Measurements from ENCODE around the gene PRIM1. TPM values are rescaled to one million over a fixed set of nuclear protein-coding genes. Genes with fewer than 3 reads are reported as not detected.

PRIM1 gene
- total RNA-seq, 2 donors from 2014 or later = 6.5 to 18.6 TPM

GRCh38 chr12:56699020-56699661 lies 53.0 kb downstream of the PRIM1 start:
- TF ChIP-seq CTCF (IDR thresholded peaks at IDR 0.05) = no peak
- Histone ChIP-seq H3K4me3 (no peak overlapping the region), H3K36me3 (no peaks in the 10 kb centered on the region), H3K27me3 (no peaks in the 10 kb centered on the region), H3K27ac (no peak overlapping the region), H3K4me1 (no peaks in the 10 kb centered on the region), H3K9ac (ENCODE audit: low read depth in 2 of 2, low read length in 2 of 2) (no peak overlapping the region), H3K9me3 (no peaks in the 10 kb centered on the region)
- intact Hi-C loops (cut with DNase I) = no loop called here
- no peak for DNase-seq

DNA sequence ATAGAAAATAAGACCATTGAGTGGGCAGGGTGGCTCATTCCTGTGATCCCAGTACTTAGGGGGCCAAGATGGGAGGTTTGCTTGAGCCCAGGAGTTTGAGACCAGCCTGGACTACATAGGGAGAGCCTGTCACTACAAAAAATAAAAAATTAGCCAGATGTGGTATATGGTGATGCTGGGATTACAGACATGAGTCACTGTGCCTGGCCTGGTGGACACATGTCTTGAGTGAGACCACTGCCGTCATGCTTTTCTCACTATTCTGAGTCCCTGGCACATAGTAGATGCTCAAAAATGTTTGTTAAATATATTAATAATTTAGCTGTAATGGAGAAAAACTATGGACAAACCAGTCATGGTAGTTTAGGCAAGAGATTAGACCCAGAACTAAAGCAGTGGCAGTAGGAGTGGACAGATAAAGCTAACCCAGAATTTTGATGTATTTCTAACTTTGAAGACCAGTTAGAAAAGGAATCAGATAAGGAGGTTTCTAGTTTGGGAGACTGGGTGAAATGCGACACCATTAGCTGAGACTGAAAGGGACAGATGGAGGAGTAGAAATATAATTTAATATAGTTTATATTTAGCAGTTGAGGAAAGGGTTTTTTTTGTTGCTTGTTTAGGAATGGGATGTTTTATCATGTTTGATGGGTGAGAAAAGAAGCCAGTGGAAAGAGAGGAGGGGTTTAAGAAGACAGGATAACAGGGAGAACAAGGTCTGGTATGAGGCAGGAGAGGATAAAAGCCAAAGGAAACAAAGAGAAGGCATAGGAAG lies 56.6 kb downstream of the PRIM1 start:
- Histone ChIP-seq H3K9ac (ENCODE audit: low read depth in 2 of 2, low read length in 2 of 2) (no peak overlapping the region), H3K36me3 (no peaks in the 10 kb centered on the region), H3K27ac (no peak overlapping the region), H3K9me3 (no peaks in the 10 kb centered on the region), H3K4me3 (no peak overlapping the region), H3K27me3 (no peaks in the 10 kb centered on the region), H3K4me1 (no peaks in the 10 kb centered on the region)
- TF ChIP-seq CTCF (IDR thresholded peaks at IDR 0.05) = no peak
- intact Hi-C loops (cut with DNase I) = no loop called here
- no peak for DNase-seq

DNA sequence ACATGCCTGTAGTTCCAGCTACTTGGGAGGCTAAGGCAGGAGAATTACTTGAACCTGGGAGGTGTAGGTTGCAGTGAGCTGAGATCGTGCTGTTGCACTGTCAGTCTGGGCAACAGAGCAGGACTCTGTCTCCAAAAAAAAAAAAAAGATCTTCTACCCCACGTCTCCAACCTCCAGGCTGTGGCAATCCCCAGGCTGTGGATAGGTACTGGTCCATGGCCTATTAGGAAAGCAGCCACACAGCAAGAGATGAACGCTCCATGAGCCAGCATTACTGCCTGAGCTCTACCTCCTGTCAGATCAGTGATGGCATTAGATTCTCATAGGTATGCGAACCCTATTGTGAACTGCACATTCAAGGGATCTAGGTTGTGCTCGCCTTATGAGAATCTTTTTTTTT lies 58.0 kb downstream of the PRIM1 start:
- Histone ChIP-seq H3K27me3 (no peaks in the 10 kb centered on the region), H3K9me3 (no peaks in the 10 kb centered on the region), H3K27ac (no peak overlapping the region), H3K36me3 (no peaks in the 10 kb centered on the region), H3K4me1 (no peaks in the 10 kb centered on the region), H3K9ac (ENCODE audit: low read depth in 2 of 2, low read length in 2 of 2) (no peak overlapping the region), H3K4me3 (no peak overlapping the region)
- DNase-seq = no peak
- intact Hi-C loops (cut with DNase I) = no loop called here
- no peak for TF ChIP-seq CTCF (IDR thresholded peaks at IDR 0.05)

GRCh38 chr12:56688846-56689109 lies 63.3 kb downstream of the PRIM1 start:
- no peak for DNase-seq
- H3K27me3 ChIP-seq = no peaks in the 10 kb centered on the region
- TF ChIP-seq CTCF (IDR thresholded peaks at IDR 0.05) = no peak
- H3K9ac ChIP-seq (ENCODE audit: low read depth in 2 of 2, low read length in 2 of 2) = peak overlapping the region; percentile 46 to 93
- H3K36me3 ChIP-seq = no peaks in the 10 kb centered on the region
- H3K4me1 ChIP-seq = no peaks in the 10 kb centered on the region
- H3K9me3 ChIP-seq = no peaks in the 10 kb centered on the region
- peak overlapping the region; percentile 100 for H3K27ac ChIP-seq
- H3K4me3 ChIP-seq = peak overlapping the region; percentile 87
- intact Hi-C loops (cut with DNase I) = loop anchor here (5.0 kb wide), 2 partner anchors 34 to 51 kb away; no protein-coding TSS in a partner anchor

DNA sequence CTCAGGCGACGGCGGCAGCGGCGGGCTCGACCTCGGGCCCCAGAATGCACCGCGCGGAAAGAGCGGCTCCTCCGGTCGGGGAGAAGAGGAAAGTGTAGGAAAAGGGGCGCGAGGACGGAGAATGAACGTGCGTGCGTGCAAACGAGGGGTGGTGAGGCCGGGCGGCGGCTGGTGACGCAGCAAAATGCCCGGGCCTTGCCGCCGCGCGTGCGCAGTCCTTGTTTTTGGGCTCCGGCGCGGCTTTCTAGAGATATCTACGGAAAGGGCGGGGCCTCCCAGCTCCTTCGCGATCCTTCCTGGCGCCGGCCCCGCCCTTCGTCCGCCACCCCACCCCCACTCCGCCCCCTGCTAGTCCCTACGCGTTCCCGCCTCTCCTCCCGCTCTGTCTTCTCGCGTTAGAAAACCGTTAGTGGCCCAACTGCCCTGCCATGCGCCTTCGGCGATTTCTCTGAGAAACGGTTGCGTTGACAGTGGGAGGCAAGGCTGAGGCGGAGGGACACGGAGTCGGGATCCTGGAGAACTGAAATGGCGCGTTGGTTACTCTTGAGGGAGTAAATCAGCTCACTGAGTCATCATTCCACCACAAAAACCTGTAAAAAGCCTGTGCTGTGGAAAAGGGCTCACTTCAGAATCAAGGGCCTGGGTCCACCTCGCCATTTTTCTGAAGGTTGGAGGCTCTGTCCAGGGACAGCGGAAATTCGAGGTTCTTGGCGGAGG lies 63.8 kb downstream of the PRIM1 start, which contains the start of gene PTGES3:
Gene PTGES3 (minus strand): TSS at position 156 of the 717 bp plus-strand sequence. CDS start 285 bp downstream, outside the sequence.
- peak; percentile 97 for DNase-seq
- Histone ChIP-seq H3K36me3 (no peaks in the 10 kb centered on the region), H3K27me3 (no peaks in the 10 kb centered on the region), H3K4me3 (peak within 1 kb of the TSS; percentile 87), H3K9ac (ENCODE audit: low read depth in 2 of 2, low read length in 2 of 2) (peak within 1 kb of the TSS; percentile 100), H3K4me1 (peaks cover under 1% of the 10 kb centered on the region), H3K9me3 (no peaks in the 10 kb centered on the region), H3K27ac (peak within 1 kb of the TSS; percentile 100)
- no peak for TF ChIP-seq CTCF (IDR thresholded peaks at IDR 0.05)
- intact Hi-C loops (cut with DNase I) = loop anchor here (5.0 kb wide), 2 partner anchors 34 to 51 kb away; no protein-coding TSS in a partner anchor
